SK-N-SH (cell line): Measurements from ENCODE around the gene TUBA4A. TPM values are rescaled to one million over a fixed set of nuclear protein-coding genes. Genes with fewer than 3 reads are reported as not detected.
A peak's percentile ranks its signal among the peaks of the same experiment; 100 is the strongest.

ENCODE experiments used
- CTCF ChIA-PET: fragments of 300-600, 350-600 bp; formaldehyde crosslinking; extraction: SDS; loops from one replicate; lab custom pipeline; 2021; lab: Yijun Ruan, JAX
- POLR2A ChIA-PET: fragments of 350-600 bp; sonication (Branson Sonifier 250); formaldehyde crosslinking; extraction: SDS; loops from one replicate; lab custom pipeline; 2020; ENCODE audit warnings: antibody characterized with exemption, inconsistent platforms; lab: Yijun Ruan, JAX
- DNase-seq: peaks from one replicate; pipeline ENCODE4 v3.0.0; 2012
- H2AFZ ChIP-seq: fragments of 200-600 bp; sonication (generic); 2 replicates; pipeline ENCODE4 v1.8.1; 2016; ENCODE audit warnings: antibody characterized with exemption, mild to moderate bottlenecking, low read depth
- H3F3A ChIP-seq: fragments of 200-600 bp; sonication (generic); replicated peaks from 2 replicates; pipeline ENCODE3; 2016; ENCODE audit warnings: antibody characterized with exemption, mild to moderate bottlenecking; ENCODE audit not compliant: insufficient read depth
- H3K27ac ChIP-seq, 2 experiments: fragments of 200-500 bp in 1 of 2; fragments of 200-600 bp in 1 of 2; sonication (Bioruptor generic) in 1 of 2; sonication (generic), shearing (Covaris generic) in 1 of 2; 2 replicates each; pipeline versions ENCODE4 v1.5.1 to v1.6.1; 2014 to 2016; ENCODE audit warnings: low read depth in 2 of 2, inconsistent platforms in 1 of 2, low read length in 1 of 2, mild to moderate bottlenecking in 1 of 2, mixed read lengths in 1 of 2
- H3K27me3 ChIP-seq: fragments of 200-600 bp; sonication (generic), shearing (Covaris generic); 2 replicates; pipeline ENCODE4 v1.6.1; 2016; ENCODE audit warnings: mixed run types; ENCODE audit not compliant: insufficient read depth
- H3K36me3 ChIP-seq, 2 experiments: fragments of 200-500 bp in 1 of 2; fragments of 200-600 bp in 1 of 2; sonication (Bioruptor generic) in 1 of 2; sonication (generic) in 1 of 2; replicated peaks in 1 of 2; 2 replicates each; pipeline versions ENCODE3 to v1.5.1; 2014 to 2016; ENCODE audit warnings: low read length in 1 of 2, mild to moderate bottlenecking in 1 of 2; ENCODE audit not compliant: insufficient read depth in 2 of 2, control insufficient read depth in 1 of 2
- H3K4me1 ChIP-seq, 2 experiments: fragments of 200-500 bp in 1 of 2; fragments of 200-600 bp in 1 of 2; sonication (Bioruptor generic) in 1 of 2; sonication (generic), shearing (Covaris generic) in 1 of 2; 2 replicates each; pipeline versions ENCODE4 v1.5.1 to v1.6.1; 2014 to 2016; ENCODE audit warnings: low read depth in 1 of 2, low read length in 1 of 2, mixed run types in 1 of 2; ENCODE audit not compliant: insufficient read depth in 2 of 2, control insufficient read depth in 1 of 2
- H3K4me2 ChIP-seq: fragments of 200-600 bp; sonication (generic), shearing (Covaris generic); 2 replicates; pipeline ENCODE4 v1.6.1; 2017; ENCODE audit warnings: mixed run types
- H3K4me3 ChIP-seq, 2 experiments: fragments of 200-500 bp in 1 of 2; fragments of 200-600 bp in 1 of 2; sonication (Bioruptor generic) in 1 of 2; sonication (generic), shearing (Covaris generic) in 1 of 2; 2 replicates each; pipeline versions ENCODE4 v1.5.1 to v1.8.1; 2014 to 2016; ENCODE audit warnings: low read depth in 2 of 2, inconsistent platforms in 1 of 2, low read length in 1 of 2, mild to moderate bottlenecking in 1 of 2, mixed read lengths in 1 of 2, moderate library complexity in 1 of 2
- H3K79me2 ChIP-seq: fragments of 200-600 bp; sonication (generic); 2 replicates; pipeline ENCODE4 v1.8.1; 2017; ENCODE audit warnings: mild to moderate bottlenecking; ENCODE audit not compliant: insufficient read depth
- H3K9ac ChIP-seq: fragments of 200-600 bp; sonication (generic); 2 replicates; pipeline ENCODE4 v1.6.1; 2017; ENCODE audit warnings: mixed run types
- H3K9me2 ChIP-seq: fragments of 200-600 bp; sonication (generic); 2 replicates; pipeline ENCODE4 v1.6.1; 2017; ENCODE audit warnings: mixed run types
- H3K9me3 ChIP-seq: fragments of 200-600 bp; sonication (generic); 2 replicates; pipeline ENCODE4 v1.6.1; 2017; ENCODE audit warnings: mixed run types, mild to moderate bottlenecking, moderate library complexity
- H4K20me1 ChIP-seq: fragments of 200-600 bp; sonication (generic); 2 replicates; pipeline ENCODE4 v1.6.1; 2017; ENCODE audit warnings: mild to moderate bottlenecking, mixed run types; ENCODE audit not compliant: insufficient read depth
- CHD2 ChIP-seq: fragments of 150-350 bp; IDR thresholded peaks from 2 replicates; pipeline ENCODE4 v1.6.1; 2018; ENCODE audit warnings: low read length; ENCODE audit not compliant: partially characterized antibody
- EP300 ChIP-seq, 2 experiments: IDR thresholded peaks; 2 replicates each; pipeline versions ENCODE4 v1.4.0 to v1.6.1; 2012; ENCODE audit warnings: borderline replicate concordance in 1 of 2, low read depth in 1 of 2, low read length in 1 of 2
- EZH2phosphoT487 ChIP-seq: fragments of 200-600 bp; sonication (generic); IDR thresholded peaks from 2 replicates; pipeline ENCODE4 v1.6.1; 2017; ENCODE audit warnings: low read depth, mixed run types, mild to moderate bottlenecking, antibody characterized with exemption, moderate library complexity, borderline replicate concordance
- FOSL2 ChIP-seq: IDR thresholded peaks from 2 replicates; pipeline ENCODE4 v1.4.0; 2012; ENCODE audit warnings: low read depth, mild to moderate bottlenecking, moderate library complexity, borderline replicate concordance
- FOXJ3 ChIP-seq: sonication (generic); formaldehyde crosslinking; IDR thresholded peaks from 2 replicates; pipeline ENCODE4 v1.5.1; 2020; ENCODE audit warnings: mild to moderate bottlenecking, missing genetic modification reagents
- FOXM1 ChIP-seq: IDR thresholded peaks from 2 replicates; pipeline ENCODE4 v1.4.0; 2012; ENCODE audit warnings: low read depth, mild to moderate bottlenecking
- GATA2 ChIP-seq: sonication (generic); formaldehyde crosslinking; IDR thresholded peaks from 2 replicates; pipeline ENCODE4 v1.5.0; 2020; ENCODE audit warnings: mild to moderate bottlenecking, missing genetic modification reagents
- IRF3 ChIP-seq: fragments of 150-350 bp; IDR thresholded peaks from 2 replicates; pipeline ENCODE4 v1.6.1; 2016; ENCODE audit warnings: mild to moderate bottlenecking, low read depth, low read length
- JUND ChIP-seq: IDR thresholded peaks from 2 replicates; pipeline ENCODE4 v1.4.0; 2012
- MXI1 ChIP-seq: IDR thresholded peaks from 2 replicates; pipeline ENCODE4 v1.6.1; 2012; ENCODE audit warnings: mild to moderate bottlenecking, low read depth, low read length, improper control_type of control experiment
- NFIC ChIP-seq: IDR thresholded peaks from 2 replicates; pipeline ENCODE4 v1.4.0; 2012; ENCODE audit warnings: borderline replicate concordance
- NRF1 ChIP-seq: IDR thresholded peaks from 2 replicates; pipeline ENCODE4 v1.6.1; 2012; ENCODE audit warnings: low read depth, mild to moderate bottlenecking, low read length
- POLR2AphosphoS5 ChIP-seq: IDR thresholded peaks from 2 replicates; pipeline ENCODE4 v1.6.1; 2012; ENCODE audit warnings: low read depth, low read length
- RAD21 ChIP-seq: IDR thresholded peaks from 2 replicates; pipeline ENCODE4 v1.6.1; 2012; ENCODE audit warnings: mild to moderate bottlenecking, low read length
- REST ChIP-seq: IDR thresholded peaks from 2 replicates; pipeline ENCODE4 v1.6.1; 2012; ENCODE audit warnings: mild to moderate bottlenecking, low read depth, low read length, moderate library complexity
- RXRA ChIP-seq: IDR thresholded peaks from 2 replicates; pipeline ENCODE4 v1.4.0; 2012; ENCODE audit warnings: low read depth, mild to moderate bottlenecking, borderline replicate concordance
- SMC3 ChIP-seq: IDR thresholded peaks from 2 replicates; pipeline ENCODE4 v1.6.1; 2012; ENCODE audit warnings: low read depth, low read length, improper control_type of control experiment
- TAF1 ChIP-seq: IDR thresholded peaks from 2 replicates; pipeline ENCODE4 v1.6.1; 2012; ENCODE audit warnings: low read depth, mild to moderate bottlenecking, low read length, moderate library complexity, borderline replicate concordance
- TCF12 ChIP-seq: IDR thresholded peaks from 2 replicates; pipeline ENCODE4 v1.4.0; 2012
- USF1 ChIP-seq: IDR thresholded peaks from 2 replicates; pipeline ENCODE4 v1.4.0; 2012; ENCODE audit warnings: low read depth, borderline replicate concordance
- YY1 ChIP-seq: IDR thresholded peaks from 2 replicates; pipeline ENCODE4 v1.4.0; 2012; ENCODE audit warnings: low read depth, mild to moderate bottlenecking
- WGBS: methylation state at CpG from one replicate; pipeline ENCODE4 v1.1.6; 2017; ENCODE audit warnings: low lambda C conversion rate; 5-methylcytosine and 5-hydroxymethylcytosine counted together
- polyA plus RNA-seq, 3 experiments: library from polyadenylated mRNA; depleted of rRNA; stranded (reverse); fragments of >200 nt; gene quantifications; 2 replicates each; pipeline ENCODE4 v1.2.3, GENCODE V29; 2012
- TF ChIP-seq, protein P1 (sequence below): IDR thresholded peaks from 2 replicates; pipeline ENCODE4 v1.4.0; 2012; ENCODE audit warnings: low read depth, borderline replicate concordance
- TF ChIP-seq, protein P2 (sequence below): IDR thresholded peaks from 2 replicates; pipeline ENCODE4 v1.4.0; 2012; ENCODE audit warnings: low read depth
- TF ChIP-seq, protein P3 (sequence below): fragments of 200-600 bp; sonication (generic); IDR thresholded peaks from 2 replicates; pipeline ENCODE4 v1.6.1; 2017; ENCODE audit warnings: antibody characterized with exemption, mild to moderate bottlenecking, moderate library complexity

The TUBA4A gene
- polyA plus RNA-seq, 1 of the 3 experiments (the other 2 are of a cell fraction) = 6.2 TPM

DNA sequence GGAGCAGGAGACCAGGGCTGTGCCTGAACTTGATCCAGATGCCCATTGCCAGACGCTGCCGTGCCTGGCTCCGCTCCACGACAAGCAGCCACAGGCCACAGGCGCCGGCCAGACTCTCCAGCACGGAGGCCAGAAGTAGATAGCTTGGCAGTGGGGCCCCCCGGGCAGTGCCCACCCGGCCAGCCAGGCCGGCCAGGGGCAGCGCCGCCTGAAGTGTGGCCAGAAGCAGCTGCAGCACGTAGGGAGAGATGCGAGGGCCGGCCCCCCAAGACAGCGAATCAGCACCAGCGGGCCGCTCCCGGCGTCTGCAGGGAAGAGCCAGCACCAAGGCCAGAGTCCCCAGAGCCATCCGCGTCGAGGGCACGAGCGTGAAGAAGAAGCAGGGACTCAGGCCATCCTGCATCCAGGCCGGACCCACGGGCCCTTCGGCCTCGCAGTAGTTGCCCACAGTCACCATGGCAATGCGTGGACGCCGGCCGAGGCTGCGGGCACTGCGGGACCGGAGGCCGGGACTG lies 35.4 kb downstream of the TUBA4A start:
- Histone ChIP-seq H3K4me2 (peak overlapping the region; percentile 100), H3K9ac (peak overlapping the region; percentile 70), H4K20me1 (no peaks in the 10 kb centered on the region), H3K4me1 (peaks cover 5 to 30% of the 10 kb centered on the region in 2 experiments; a peak in 3 of 4 replicates), H3K27me3 (no peaks in the 10 kb centered on the region), H3K4me3 (peak overlapping the region; percentile 60 to 70), H3F3A (peaks cover 27% of the 10 kb centered on the region), H3K9me2 (no peaks in the 10 kb centered on the region), H3K36me3 (peaks cover 18 to 52% of the 10 kb centered on the region in 2 experiments), H3K27ac (peak overlapping the region; percentile 87 to 99), H2AFZ (peak overlapping the region; percentile 56; the same call in 1 of the 2 replicates), H3K79me2 (no peaks in the 10 kb centered on the region), H3K9me3 (no peaks in the 10 kb centered on the region)
- ChIA-PET CTCF (interaction anchor here (0.8 to 4.7 kb wide), 11 partner anchors 11 to 222 kb away, joined by 3 to 26 read pairs (median 5); partner anchors contain the start of genes ANKZF1, ATG9A, DNAJB2 and NHEJ1), POLR2A (interaction anchor here (0.9 to 4.0 kb wide), 9 partner anchors 11 to 234 kb away, joined by 3 to 52 read pairs (median 6); partner anchors contain the start of genes ANKZF1, ATG9A, CNPPD1 and DNAJB2)
- 0% methylated on average over 11 of the region's 37 CpGs for WGBS
- DNase-seq = peak; percentile 85
- no peak for TF ChIP-seq NRF1
- TF ChIP-seq TCF12 = no peak
- TF ChIP-seq TAF1 = 0 out of 2 replicates have a peak, but pooled peaks have one; percentile 21
- no peak for TF ChIP-seq RXRA
- no peak; the same call in 1 of the 2 replicates for TF ChIP-seq SMC3
- TF ChIP-seq FOXJ3 = peak; percentile 28; the same call in 1 of the 2 replicates
- TF ChIP-seq JUND = no peak
- no peak for TF ChIP-seq EP300 (IDR thresholded peaks at IDR 0.05; ENCODE audit: borderline replicate concordance in 1 of 2, low read depth in 1 of 2, low read length in 1 of 2)
- TF ChIP-seq, protein P1, sequence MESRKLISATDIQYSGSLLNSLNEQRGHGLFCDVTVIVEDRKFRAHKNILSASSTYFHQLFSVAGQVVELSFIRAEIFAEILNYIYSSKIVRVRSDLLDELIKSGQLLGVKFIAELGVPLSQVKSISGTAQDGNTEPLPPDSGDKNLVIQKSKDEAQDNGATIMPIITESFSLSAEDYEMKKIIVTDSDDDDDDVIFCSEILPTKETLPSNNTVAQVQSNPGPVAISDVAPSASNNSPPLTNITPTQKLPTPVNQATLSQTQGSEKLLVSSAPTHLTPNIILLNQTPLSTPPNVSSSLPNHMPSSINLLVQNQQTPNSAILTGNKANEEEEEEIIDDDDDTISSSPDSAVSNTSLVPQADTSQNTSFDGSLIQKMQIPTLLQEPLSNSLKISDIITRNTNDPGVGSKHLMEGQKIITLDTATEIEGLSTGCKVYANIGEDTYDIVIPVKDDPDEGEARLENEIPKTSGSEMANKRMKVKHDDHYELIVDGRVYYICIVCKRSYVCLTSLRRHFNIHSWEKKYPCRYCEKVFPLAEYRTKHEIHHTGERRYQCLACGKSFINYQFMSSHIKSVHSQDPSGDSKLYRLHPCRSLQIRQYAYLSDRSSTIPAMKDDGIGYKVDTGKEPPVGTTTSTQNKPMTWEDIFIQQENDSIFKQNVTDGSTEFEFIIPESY = no peak
- TF ChIP-seq, protein P2, sequence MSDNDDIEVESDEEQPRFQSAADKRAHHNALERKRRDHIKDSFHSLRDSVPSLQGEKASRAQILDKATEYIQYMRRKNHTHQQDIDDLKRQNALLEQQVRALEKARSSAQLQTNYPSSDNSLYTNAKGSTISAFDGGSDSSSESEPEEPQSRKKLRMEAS = 0 out of 2 replicates have a peak, but pooled peaks have one; percentile 65
- TF ChIP-seq GATA2 (CRISPR knock-in tag) = no peak
- TF ChIP-seq POLR2AphosphoS5 = no peak
- no peak for TF ChIP-seq RAD21
- no peak for TF ChIP-seq EZH2phosphoT487
- no peak for TF ChIP-seq FOXM1
- no peak for TF ChIP-seq FOSL2
- no peak for TF ChIP-seq YY1
- TF ChIP-seq CHD2 = peak; percentile 7
- 0 out of 2 replicates have a peak, but pooled peaks have one; percentile 3 for TF ChIP-seq NFIC
- TF ChIP-seq, protein P3, sequence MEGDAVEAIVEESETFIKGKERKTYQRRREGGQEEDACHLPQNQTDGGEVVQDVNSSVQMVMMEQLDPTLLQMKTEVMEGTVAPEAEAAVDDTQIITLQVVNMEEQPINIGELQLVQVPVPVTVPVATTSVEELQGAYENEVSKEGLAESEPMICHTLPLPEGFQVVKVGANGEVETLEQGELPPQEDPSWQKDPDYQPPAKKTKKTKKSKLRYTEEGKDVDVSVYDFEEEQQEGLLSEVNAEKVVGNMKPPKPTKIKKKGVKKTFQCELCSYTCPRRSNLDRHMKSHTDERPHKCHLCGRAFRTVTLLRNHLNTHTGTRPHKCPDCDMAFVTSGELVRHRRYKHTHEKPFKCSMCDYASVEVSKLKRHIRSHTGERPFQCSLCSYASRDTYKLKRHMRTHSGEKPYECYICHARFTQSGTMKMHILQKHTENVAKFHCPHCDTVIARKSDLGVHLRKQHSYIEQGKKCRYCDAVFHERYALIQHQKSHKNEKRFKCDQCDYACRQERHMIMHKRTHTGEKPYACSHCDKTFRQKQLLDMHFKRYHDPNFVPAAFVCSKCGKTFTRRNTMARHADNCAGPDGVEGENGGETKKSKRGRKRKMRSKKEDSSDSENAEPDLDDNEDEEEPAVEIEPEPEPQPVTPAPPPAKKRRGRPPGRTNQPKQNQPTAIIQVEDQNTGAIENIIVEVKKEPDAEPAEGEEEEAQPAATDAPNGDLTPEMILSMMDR = no peak; the same call in 1 of the 2 replicates
- no peak for TF ChIP-seq MXI1
- no peak for TF ChIP-seq IRF3
- peak; percentile 93 for TF ChIP-seq REST
- TF ChIP-seq USF1 = no peak
